H1 (cell line): ENCODE measurements around the gene TMCC3. TPM values are rescaled to one million over a fixed set of nuclear protein-coding genes. Genes with fewer than 3 reads are reported as not detected.

Source experiments
- CTCF ChIA-PET: fragments of 300-600 bp; sonication (Branson Sonifier 250); formaldehyde crosslinking; loops from one replicate; lab custom pipeline; 2021; ENCODE audit not compliant: partially characterized antibody; lab: Charles Lee
- POLR2A ChIA-PET: fragments of 300-600 bp; sonication (Branson Sonifier 250); formaldehyde crosslinking; loops from one replicate; lab custom pipeline; 2021; ENCODE audit warnings: inconsistent platforms; ENCODE audit not compliant: partially characterized antibody; lab: Charles Lee
- DNase-seq, 2 experiments: peaks; one replicate each; pipeline versions ENCODE4 v3.0.0 to v3.0.0-alpha.2; 2010 to 2022; ENCODE audit warnings: low spot score in 2 of 2, low read depth in 1 of 2, mixed read lengths in 1 of 2
- FAIRE-seq: peaks from 2 replicates; lab custom pipeline; 2011; peaks lifted over from hg19 to GRCh38; lab: Jason Lieb, UNC
- H2AFZ ChIP-seq: 2 replicates; pipeline ENCODE4 v1.8.1; 2012; ENCODE audit warnings: low read length, inconsistent platforms
- H2AK5ac ChIP-seq: 2 replicates; pipeline ENCODE4 v1.6.1; 2013; ENCODE audit warnings: low read depth, low read length
- H2BK120ac ChIP-seq: replicated peaks from 2 replicates; pipeline ENCODE3; 2013; ENCODE audit warnings: low read depth, low read length, inconsistent platforms
- H2BK12ac ChIP-seq: 2 replicates; pipeline ENCODE4 v1.6.1; 2013; ENCODE audit warnings: low read depth, low read length
- H2BK15ac ChIP-seq: 2 replicates; pipeline ENCODE4 v1.6.1; 2013; ENCODE audit warnings: low read length
- H2BK20ac ChIP-seq: 2 replicates; pipeline ENCODE4 v1.6.1; 2013; ENCODE audit warnings: low read length
- H2BK5ac ChIP-seq: 2 replicates; pipeline ENCODE4 v1.6.1; 2013; ENCODE audit warnings: low read depth, low read length
- H3K14ac ChIP-seq: 2 replicates; pipeline ENCODE4 v1.6.1; 2013; ENCODE audit warnings: inconsistent platforms; ENCODE audit not compliant: insufficient read length
- H3K18ac ChIP-seq: 2 replicates; pipeline ENCODE4 v1.6.1; 2013; ENCODE audit warnings: low read length; ENCODE audit errors: extremely low read depth
- H3K23ac ChIP-seq: 2 replicates; pipeline ENCODE4 v1.6.1; 2013; ENCODE audit warnings: inconsistent platforms; ENCODE audit not compliant: insufficient read length
- H3K23me2 ChIP-seq: 2 replicates; pipeline ENCODE4 v1.6.1; 2013; ENCODE audit warnings: low read depth, low read length
- H3K27ac ChIP-seq: 2 replicates; pipeline ENCODE4 v1.6.1; 2011; ENCODE audit warnings: low read depth, low read length, inconsistent platforms
- H3K27me3 ChIP-seq, 4 experiments: replicated peaks in 1 of 4; 1 replicate in 1 of 4; 2 replicates in 3 of 4; pipeline versions ENCODE4 v1.6.1 to v1.8.1; 2011 to 2013; ENCODE audit warnings: low read length in 3 of 4, mild to moderate bottlenecking in 3 of 4, inconsistent platforms in 2 of 4, mixed read lengths in 2 of 4, moderate library complexity in 1 of 4; ENCODE audit not compliant: control insufficient read depth in 3 of 4, insufficient read depth in 3 of 4; ENCODE audit errors: extremely low read depth in 1 of 4
- H3K36me3 ChIP-seq, 4 experiments: 2 replicates each; pipeline versions ENCODE4 v1.6.1 to v1.8.1; 2011 to 2013; ENCODE audit warnings: mild to moderate bottlenecking in 4 of 4, low read length in 3 of 4, moderate library complexity in 2 of 4, control low read depth in 1 of 4, inconsistent platforms in 1 of 4; ENCODE audit not compliant: insufficient read depth in 4 of 4, control insufficient read depth in 2 of 4
- H3K4ac ChIP-seq: replicated peaks from 2 replicates; pipeline ENCODE3; 2013; ENCODE audit warnings: low read length, low read depth, mixed read lengths, inconsistent platforms; ENCODE audit not compliant: insufficient read length
- H3K4me1 ChIP-seq, 4 experiments: replicated peaks in 1 of 4; 1 replicate in 1 of 4; 2 replicates in 3 of 4; pipeline versions ENCODE4 v1.6.1 to v1.8.1; 2011 to 2013; ENCODE audit warnings: low read length in 3 of 4, inconsistent platforms in 2 of 4, mixed read lengths in 1 of 4; ENCODE audit not compliant: insufficient read depth in 4 of 4, control insufficient read depth in 3 of 4
- H3K4me2 ChIP-seq, 2 experiments: 2 replicates each; pipeline versions ENCODE4 v1.6.1 to v1.8.1; 2011 to 2013; ENCODE audit warnings: low read depth in 2 of 2, low read length in 2 of 2, control low read depth in 1 of 2, inconsistent platforms in 1 of 2, mild to moderate bottlenecking in 1 of 2; ENCODE audit not compliant: insufficient read depth in 1 of 2
- H3K4me3 ChIP-seq, 4 experiments: fragments of 200-600, 300-600 bp in 1 of 4; sonication (generic), shearing (Covaris generic), sonication (Bioruptor Twin) in 1 of 4; 2 replicates each; pipeline versions ENCODE4 v1.5.1 to v1.8.1; 2011 to 2016; ENCODE audit warnings: low read length in 4 of 4, low read depth in 3 of 4, control low read depth in 2 of 4, inconsistent platforms in 2 of 4, mild to moderate bottlenecking in 2 of 4, mixed read lengths in 1 of 4, moderate library complexity in 1 of 4; ENCODE audit not compliant: insufficient read depth in 2 of 4; ENCODE audit errors: extremely low read depth in 1 of 4
- H3K56ac ChIP-seq: replicated peaks from 2 replicates; pipeline ENCODE3; 2013; ENCODE audit warnings: low read depth, mild to moderate bottlenecking, mixed read lengths, low read length, inconsistent platforms; ENCODE audit not compliant: insufficient read length
- H3K79me1 ChIP-seq: 2 replicates; pipeline ENCODE4 v1.6.1; 2013; ENCODE audit warnings: low read depth, low read length, control low read depth
- H3K79me2 ChIP-seq, 2 experiments: 2 replicates each; pipeline versions ENCODE4 v1.6.1 to v1.8.1; 2012 to 2013; ENCODE audit warnings: low read length in 2 of 2, mild to moderate bottlenecking in 2 of 2, inconsistent platforms in 1 of 2; ENCODE audit not compliant: insufficient read depth in 2 of 2, control insufficient read depth in 1 of 2
- H3K9ac ChIP-seq, 4 experiments: replicated peaks in 1 of 4; 1 replicate in 1 of 4; 2 replicates in 3 of 4; pipeline versions ENCODE4 v1.6.1 to v1.8.1; 2011 to 2013; ENCODE audit warnings: low read depth in 3 of 4, low read length in 3 of 4, control low read depth in 2 of 4, mild to moderate bottlenecking in 2 of 4, moderate library complexity in 2 of 4, inconsistent platforms in 1 of 4; ENCODE audit errors: extremely low read depth in 1 of 4
- H3K9me3 ChIP-seq, 2 experiments: 2 replicates each; pipeline versions ENCODE4 v1.6.1 to v1.8.1; 2012 to 2013; ENCODE audit warnings: mild to moderate bottlenecking in 2 of 2, moderate library complexity in 2 of 2, control low read depth in 1 of 2, inconsistent platforms in 1 of 2, low read depth in 1 of 2, low read length in 1 of 2, mixed read lengths in 1 of 2; ENCODE audit not compliant: insufficient read depth in 2 of 2
- H4K20me1 ChIP-seq, 2 experiments: replicated peaks in 1 of 2; 2 replicates each; pipeline versions ENCODE3 to v1.8.1; 2011 to 2013; ENCODE audit warnings: inconsistent platforms in 2 of 2, low read length in 2 of 2, mild to moderate bottlenecking in 1 of 2; ENCODE audit not compliant: insufficient read depth in 2 of 2, control insufficient read depth in 1 of 2
- H4K5ac ChIP-seq: 2 replicates; pipeline ENCODE4 v1.6.1; 2013; ENCODE audit warnings: low read length, low read depth, mixed read lengths, inconsistent platforms; ENCODE audit not compliant: insufficient read length
- H4K8ac ChIP-seq: 2 replicates; pipeline ENCODE4 v1.8.0; 2013; ENCODE audit warnings: mild to moderate bottlenecking, moderate library complexity, low read length, inconsistent platforms; ENCODE audit not compliant: insufficient read depth; ENCODE audit errors: extremely low read depth
- H4K91ac ChIP-seq: replicated peaks from 2 replicates; pipeline ENCODE3; 2013; ENCODE audit warnings: low read length, mixed read lengths, inconsistent platforms; ENCODE audit not compliant: insufficient read length
- ATF2 ChIP-seq: IDR thresholded peaks from 2 replicates; pipeline ENCODE4 v1.6.1; 2012; ENCODE audit warnings: low read length, inconsistent platforms
- ATF3 ChIP-seq: IDR thresholded peaks from 2 replicates; pipeline ENCODE4 v1.6.1; 2011; ENCODE audit warnings: low read depth, mild to moderate bottlenecking, low read length; ENCODE audit not compliant: insufficient read depth
- BRCA1 ChIP-seq: IDR thresholded peaks from 2 replicates; pipeline ENCODE4 v1.6.1; 2012; ENCODE audit warnings: low read depth, low read length, improper control_type of control experiment
- FOSL1 ChIP-seq: IDR thresholded peaks from 2 replicates; pipeline ENCODE4 v1.6.1; 2011; ENCODE audit warnings: mild to moderate bottlenecking, low read depth, low read length, moderate library complexity; ENCODE audit not compliant: insufficient read depth
- GABPA ChIP-seq: IDR thresholded peaks from 2 replicates; pipeline ENCODE4 v1.6.1; 2011; ENCODE audit warnings: mild to moderate bottlenecking, low read length, moderate library complexity, borderline replicate concordance; ENCODE audit not compliant: insufficient read depth
- HDAC6 ChIP-seq: IDR thresholded peaks from one replicate; pipeline ENCODE4 v1.7.1; 2012; ENCODE audit warnings: low read depth, mild to moderate bottlenecking, inconsistent platforms, low read length, moderate library complexity
- MAX ChIP-seq: IDR thresholded peaks from 2 replicates; pipeline ENCODE4 v1.6.1; 2012; ENCODE audit warnings: inconsistent platforms
- RAD21 ChIP-seq, 2 experiments: IDR thresholded peaks in 1 of 2; conservative IDR thresholded peaks in 1 of 2; 2 replicates each; pipeline ENCODE4 v1.6.1; 2011; ENCODE audit warnings: low read depth in 2 of 2, low read length in 2 of 2, improper control_type of control experiment in 1 of 2, inconsistent platforms in 1 of 2, mild to moderate bottlenecking in 1 of 2, moderate library complexity in 1 of 2
- SP2 ChIP-seq: IDR thresholded peaks from 2 replicates; pipeline ENCODE4 v1.6.1; 2012; ENCODE audit warnings: mild to moderate bottlenecking, low read length, inconsistent platforms
- SP4 ChIP-seq: IDR thresholded peaks from 2 replicates; pipeline ENCODE4 v1.6.1; 2012; ENCODE audit warnings: low read length, inconsistent platforms
- WGBS, 2 experiments: shearing (Covaris generic) in 1 of 2; methylation state at CpG; one replicate each; pipeline versions ENCODE4 v1.1.6 to v1.1.7; 2013 to 2015; ENCODE audit warnings: low lambda C conversion rate in 2 of 2, mixed read lengths in 2 of 2, inconsistent platforms in 1 of 2, low coverage in 1 of 2, missing lambda C conversion rate in 1 of 2; ENCODE audit not compliant: insufficient replicate concordance in 2 of 2, insufficient coverage in 1 of 2, insufficient read length in 1 of 2; ENCODE audit errors: extremely low coverage in 1 of 2, missing lambda C conversion rate in 1 of 2; 5-methylcytosine and 5-hydroxymethylcytosine counted together
- polyA plus RNA-seq, 7 experiments: library from polyadenylated mRNA; depleted of rRNA in 3 of 7; stranded (reverse) in 5 of 7; unstranded in 2 of 7; fragments of >200 nt in 5 of 7; fragments of 200-250 nt in 2 of 7; gene quantifications; 1 replicate in 5 of 7; 2 replicates in 1 of 7; 4 replicates in 1 of 7; pipeline versions ENCODE4 v1.2.1 to v1.2.3, GENCODE V29; 2011 to 2013; ENCODE audit warnings: missing spikeins in 2 of 7, mixed read lengths in 2 of 7
- total RNA-seq: library from RNA; stranded (reverse); fragmentation: NEBNext Ultra II Directional; extraction: Animal tissue kit (Norgen Biotek cat#: 25700); gene quantifications from 2 replicates; pipeline ENCODE4 v1.2.1, GENCODE V29; 2021

Gene TMCC3
- total and polyA plus RNA-seq, 2 of the 8 experiments (the other 6 are each of a cell fraction or from before 2014, with no cell fraction given) = 1.7 to 4.1 TPM

- H2BK120ac ChIP-seq = no peak overlapping the region
- POLR2A ChIA-PET = no interaction called here
- no peaks in the 10 kb centered on the region for H3K4me1 ChIP-seq
- no peaks in the 10 kb centered on the region for H4K20me1 ChIP-seq
- H2BK20ac ChIP-seq = no peak overlapping the region
- H3K27ac ChIP-seq = no peak overlapping the region
- H3K9me3 ChIP-seq = 0 out of 4 replicates have a peak, but pooled peaks cover 0 to 2% of the 10 kb centered on the region in 2 experiments
- no peaks in the 10 kb centered on the region for H3K23me2 ChIP-seq
- H4K5ac ChIP-seq = no peak overlapping the region
- no peak overlapping the region for H3K18ac ChIP-seq
- no peak overlapping the region for H3K56ac ChIP-seq
- H3K27me3 ChIP-seq = no peaks in the 10 kb centered on the region
- CTCF ChIA-PET = interaction anchor here (0.6 to 1.3 kb wide), 4 partner anchors 9 to 1475 kb away, joined by 3 to 6 read pairs (median 4); no protein-coding TSS in a partner anchor
- H4K8ac ChIP-seq = no peak overlapping the region; the same call in 1 of the 2 replicates
- no peak overlapping the region for H2BK5ac ChIP-seq
- no peak overlapping the region for H2AFZ ChIP-seq
- no peak overlapping the region for H2BK12ac ChIP-seq
- no peak overlapping the region for H3K4ac ChIP-seq
- H2BK15ac ChIP-seq = no peak overlapping the region
- no peak overlapping the region for H3K4me3 ChIP-seq
- H3K4me2 ChIP-seq = no peak overlapping the region
- H3K9ac ChIP-seq = no peak overlapping the region
- H3K23ac ChIP-seq = no peak overlapping the region
- no peak overlapping the region for H4K91ac ChIP-seq
- no peak overlapping the region for H3K14ac ChIP-seq
- no peak overlapping the region for H2AK5ac ChIP-seq
- no peaks in the 10 kb centered on the region for H3K79me2 ChIP-seq
- no peak for DNase-seq
- H3K79me1 ChIP-seq = no peaks in the 10 kb centered on the region
- H3K36me3 ChIP-seq = no peaks in the 10 kb centered on the region
- FAIRE-seq = no peak
- 89% methylated on average over 11 of the region's 11 CpGs; no CpG with 5 or more reads in 1 of the 2 experiments for WGBS, 2 experiments
- TF ChIP-seq ATF2 = no peak
- no peak for TF ChIP-seq BRCA1
- TF ChIP-seq SP2 = no peak
- no peak for TF ChIP-seq RAD21 (IDR thresholded peaks at IDR 0.05 in 1 of 2, conservative IDR thresholded peaks at IDR 0.05 in 1 of 2; ENCODE audit: low read depth in 2 of 2, low read length in 2 of 2)
- TF ChIP-seq MAX = no peak
- TF ChIP-seq HDAC6 = no peak
- no peak for TF ChIP-seq GABPA
- TF ChIP-seq FOSL1 = no peak
- TF ChIP-seq ATF3 = no peak
- TF ChIP-seq SP4 = no peak
These were observed 27.0 kb downstream of the TMCC3 start for GRCh38 chr12:94623161-94623920.
